ENCODE measurements around the gene TNS4.

- no peak for TF ChIP-seq POLR2A (IDR thresholded peaks at IDR 0.05)
- TF ChIP-seq, protein P1, sequence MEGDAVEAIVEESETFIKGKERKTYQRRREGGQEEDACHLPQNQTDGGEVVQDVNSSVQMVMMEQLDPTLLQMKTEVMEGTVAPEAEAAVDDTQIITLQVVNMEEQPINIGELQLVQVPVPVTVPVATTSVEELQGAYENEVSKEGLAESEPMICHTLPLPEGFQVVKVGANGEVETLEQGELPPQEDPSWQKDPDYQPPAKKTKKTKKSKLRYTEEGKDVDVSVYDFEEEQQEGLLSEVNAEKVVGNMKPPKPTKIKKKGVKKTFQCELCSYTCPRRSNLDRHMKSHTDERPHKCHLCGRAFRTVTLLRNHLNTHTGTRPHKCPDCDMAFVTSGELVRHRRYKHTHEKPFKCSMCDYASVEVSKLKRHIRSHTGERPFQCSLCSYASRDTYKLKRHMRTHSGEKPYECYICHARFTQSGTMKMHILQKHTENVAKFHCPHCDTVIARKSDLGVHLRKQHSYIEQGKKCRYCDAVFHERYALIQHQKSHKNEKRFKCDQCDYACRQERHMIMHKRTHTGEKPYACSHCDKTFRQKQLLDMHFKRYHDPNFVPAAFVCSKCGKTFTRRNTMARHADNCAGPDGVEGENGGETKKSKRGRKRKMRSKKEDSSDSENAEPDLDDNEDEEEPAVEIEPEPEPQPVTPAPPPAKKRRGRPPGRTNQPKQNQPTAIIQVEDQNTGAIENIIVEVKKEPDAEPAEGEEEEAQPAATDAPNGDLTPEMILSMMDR (IDR thresholded peaks at IDR 0.05) = no peak
Observed at GRCh38 chr17:40427002-40427491, 74.4 kb downstream of the TNS4 start.

Data from esophagus squamous epithelium (tissue), 4 donors.